Spleen (tissue), 7 donors: ENCODE results near the gene LRP1.

Experiments used
- POLR2AphosphoS5 ChIP-seq, 3 donors: sonication (generic); formaldehyde crosslinking; IDR thresholded peaks; one replicate each; pipeline ENCODE4 v1.5.1; 2017; ENCODE audit warnings: antibody characterized with exemption in 3 of 3
- TF ChIP-seq, protein P1 (sequence below), 11 experiments: fragments of 200-600 bp in 7 of 11; fragments of 450-650 bp in 4 of 11; sonication (generic) in 4 of 11; IDR thresholded peaks in 8 of 11; conservative IDR thresholded peaks in 3 of 11; 1 replicate in 7 of 11; 2 replicates in 4 of 11; pipeline versions ENCODE4 v1.4.0 to v1.8.0; 2016 to 2021; ENCODE audit warnings: antibody characterized with exemption in 11 of 11, inconsistent platforms in 4 of 11, mild to moderate bottlenecking in 1 of 11
- donor health status: DM: no; HTN: no; CAD: no; lungs with moderate emphysema.
- donor health status: DM: no; HTN: no; CAD: no.
- donor health status: DM: no; HTN: no; CAD: no.

DNA sequence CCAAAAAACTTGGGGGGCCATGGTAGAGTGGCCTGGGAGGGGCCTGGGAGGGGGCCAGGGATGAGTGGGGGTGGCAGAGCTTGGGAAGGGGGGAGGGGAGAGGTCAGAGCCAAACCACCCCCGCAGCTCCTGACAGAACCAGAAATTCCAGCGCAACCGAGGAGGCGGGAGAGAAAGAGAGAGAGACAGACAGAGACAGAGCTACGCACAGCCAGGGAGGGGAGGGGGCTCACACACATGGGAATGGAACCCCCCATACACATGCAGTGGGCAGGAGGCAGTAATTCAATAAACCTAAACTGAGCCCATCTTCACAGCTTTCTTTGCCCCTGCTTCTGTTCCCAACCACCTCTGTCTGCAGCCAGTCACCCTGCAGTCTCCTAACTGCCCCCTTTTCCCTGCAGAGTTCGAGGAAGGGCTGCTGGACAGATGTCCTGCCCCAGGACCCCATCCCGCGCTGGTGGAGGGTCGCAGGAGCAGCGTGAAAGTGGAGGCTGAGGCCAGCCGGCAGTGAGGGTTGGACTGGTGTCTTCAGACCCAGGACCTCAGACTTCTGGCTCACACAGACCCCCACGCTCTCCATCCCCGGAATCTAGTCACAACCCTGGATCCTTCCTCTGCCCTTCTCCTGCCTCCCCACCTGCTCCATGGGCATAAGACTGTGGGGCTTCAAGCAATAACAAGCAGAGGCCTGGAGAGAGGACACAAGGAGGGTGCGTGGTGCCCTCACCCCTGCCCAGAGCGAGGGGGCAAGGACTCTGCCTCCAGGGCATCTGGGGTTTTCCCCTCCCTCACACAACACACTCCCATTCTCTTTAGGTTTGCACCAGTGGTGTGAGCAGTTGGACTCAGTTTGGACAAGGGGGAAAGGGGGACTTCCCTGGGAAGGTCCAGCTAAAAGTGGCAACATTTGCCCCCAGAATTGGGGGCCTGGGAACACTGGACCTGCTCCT lies 33.8 kb upstream of the LRP1 start:
- TF ChIP-seq, protein P1, sequence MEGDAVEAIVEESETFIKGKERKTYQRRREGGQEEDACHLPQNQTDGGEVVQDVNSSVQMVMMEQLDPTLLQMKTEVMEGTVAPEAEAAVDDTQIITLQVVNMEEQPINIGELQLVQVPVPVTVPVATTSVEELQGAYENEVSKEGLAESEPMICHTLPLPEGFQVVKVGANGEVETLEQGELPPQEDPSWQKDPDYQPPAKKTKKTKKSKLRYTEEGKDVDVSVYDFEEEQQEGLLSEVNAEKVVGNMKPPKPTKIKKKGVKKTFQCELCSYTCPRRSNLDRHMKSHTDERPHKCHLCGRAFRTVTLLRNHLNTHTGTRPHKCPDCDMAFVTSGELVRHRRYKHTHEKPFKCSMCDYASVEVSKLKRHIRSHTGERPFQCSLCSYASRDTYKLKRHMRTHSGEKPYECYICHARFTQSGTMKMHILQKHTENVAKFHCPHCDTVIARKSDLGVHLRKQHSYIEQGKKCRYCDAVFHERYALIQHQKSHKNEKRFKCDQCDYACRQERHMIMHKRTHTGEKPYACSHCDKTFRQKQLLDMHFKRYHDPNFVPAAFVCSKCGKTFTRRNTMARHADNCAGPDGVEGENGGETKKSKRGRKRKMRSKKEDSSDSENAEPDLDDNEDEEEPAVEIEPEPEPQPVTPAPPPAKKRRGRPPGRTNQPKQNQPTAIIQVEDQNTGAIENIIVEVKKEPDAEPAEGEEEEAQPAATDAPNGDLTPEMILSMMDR (IDR thresholded peaks at IDR 0.05 in 8 of 11, conservative IDR thresholded peaks at IDR 0.05 in 3 of 11): no peak
- peak; percentile 62 to 82 (median 71) for TF ChIP-seq POLR2AphosphoS5 (IDR thresholded peaks at IDR 0.05)
